ENCODE measurements around the gene SRGAP2C. TPM values are rescaled to one million over a fixed set of nuclear protein-coding genes. Genes with fewer than 3 reads are reported as not detected.
"Not testable (repeated sequence)": the region's sequence is repeated elsewhere in the genome, so short reads cannot be mapped to it uniquely, and the experiment has no call there.

The SRGAP2C gene
- total RNA-seq, 4 donors from 2014 or later: 4.1 to 8.7 (median 6.6) TPM

DNA sequence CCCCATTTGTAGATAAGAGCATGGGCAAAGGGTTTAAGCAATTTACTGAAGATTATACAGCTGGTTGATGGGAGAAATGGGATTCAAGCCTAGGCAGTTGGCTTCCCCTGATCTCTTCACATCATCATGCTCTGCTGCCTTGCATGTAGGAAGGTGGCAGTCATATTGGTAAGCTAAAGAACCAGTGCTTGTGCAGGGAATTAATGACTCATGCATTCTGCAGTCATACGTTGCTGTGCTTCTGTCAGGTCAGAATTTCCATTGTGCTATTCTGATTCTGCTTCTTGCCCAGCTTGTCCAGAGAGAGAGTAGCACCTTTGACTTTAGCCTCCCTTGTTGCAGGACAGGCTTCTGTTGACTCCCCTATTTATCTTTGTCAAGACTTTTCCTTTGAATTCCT, 153.2 kb downstream of the SRGAP2C start:
- H3K9me3 ChIP-seq; in situ Hi-C loops (cut with MboI; ENCODE audit: low pct_ligation_motif_present in 1 of 4, low pct_unique_long_range_greater_than_20kb in 1 of 4, low sequenced_read_pairs in 3 of 4); H3K4me3 ChIP-seq; H3K27me3 ChIP-seq; H3K4me1 ChIP-seq; H3K27ac ChIP-seq; DNase-seq; H3K36me3 ChIP-seq; intact Hi-C loops (cut with DNase I; ENCODE audit: low total_unique reads): not testable (repeated sequence)
- no CpG with 5 or more reads among the region's 1 CpG for WGBS, 2 donors (ENCODE audit: low coverage in 1 of 2)

DNA sequence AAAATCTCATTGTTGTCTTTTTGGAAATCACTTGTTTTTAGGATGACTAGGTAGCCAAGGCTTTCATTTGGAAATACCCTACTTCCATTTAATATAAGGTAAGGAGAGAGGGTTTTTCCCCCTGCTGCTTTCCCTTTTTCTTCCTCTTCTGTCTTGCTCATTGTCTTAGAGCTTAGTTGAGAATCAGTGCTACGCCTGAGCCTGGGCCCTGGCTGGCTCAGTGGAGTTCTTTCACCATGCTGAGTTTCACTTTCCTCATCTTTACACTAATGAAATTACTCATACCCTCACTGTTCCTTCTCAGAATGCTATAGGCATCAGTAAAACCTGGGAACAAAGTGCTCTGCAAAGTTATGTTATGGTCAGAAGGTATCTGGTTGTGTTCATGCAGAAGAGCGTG, 154.8 kb downstream of the SRGAP2C start:
- H3K4me3 ChIP-seq; H3K27me3 ChIP-seq; DNase-seq; H3K9me3 ChIP-seq; intact Hi-C loops (cut with DNase I; ENCODE audit: low total_unique reads); in situ Hi-C loops (cut with MboI; ENCODE audit: low pct_ligation_motif_present in 1 of 4, low pct_unique_long_range_greater_than_20kb in 1 of 4, low sequenced_read_pairs in 3 of 4); H3K4me1 ChIP-seq; H3K27ac ChIP-seq; H3K36me3 ChIP-seq: not testable (repeated sequence)
- WGBS, 2 donors (ENCODE audit: low coverage in 1 of 2): no CpG with 5 or more reads among the region's 2 CpGs

DNA sequence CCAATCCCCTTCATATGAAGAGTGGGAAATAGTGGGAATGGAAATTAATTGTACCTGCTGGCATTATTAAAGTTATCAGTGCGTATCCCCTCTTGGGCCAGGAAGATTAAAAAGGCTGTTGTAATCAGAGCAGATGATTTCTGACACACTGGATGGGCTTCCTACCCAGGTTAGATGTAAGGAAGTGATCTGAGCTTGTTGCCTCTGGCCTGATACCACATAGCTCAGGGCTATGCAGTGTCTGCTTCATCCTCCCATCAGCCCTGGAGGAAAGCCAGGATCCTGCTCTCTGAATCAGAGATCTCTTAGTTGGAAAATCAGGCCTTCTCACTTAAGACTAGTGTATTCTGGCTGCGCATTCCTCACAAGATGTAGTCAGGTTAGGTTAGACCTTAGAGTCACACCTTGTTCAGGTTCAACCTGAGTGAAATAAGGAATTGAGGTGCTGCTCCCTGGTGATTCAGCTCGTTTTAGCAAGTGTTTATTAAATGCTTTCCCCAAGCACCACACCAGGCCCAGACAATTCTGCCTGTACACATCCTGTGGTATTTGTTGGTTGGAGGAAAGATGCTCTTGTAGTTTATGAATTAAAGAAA, 158.6 kb downstream of the SRGAP2C start:
- H3K4me3 ChIP-seq; H3K9me3 ChIP-seq; in situ Hi-C loops (cut with MboI; ENCODE audit: low pct_ligation_motif_present in 1 of 4, low pct_unique_long_range_greater_than_20kb in 1 of 4, low sequenced_read_pairs in 3 of 4); DNase-seq; H3K27me3 ChIP-seq; intact Hi-C loops (cut with DNase I; ENCODE audit: low total_unique reads); H3K36me3 ChIP-seq; H3K4me1 ChIP-seq; H3K27ac ChIP-seq: not testable (repeated sequence)
- WGBS, 2 donors (ENCODE audit: low coverage in 1 of 2): 89% methylated on average over 3 of the region's 3 CpGs; no CpG with 5 or more reads in 1 of the 2 donors

DNA sequence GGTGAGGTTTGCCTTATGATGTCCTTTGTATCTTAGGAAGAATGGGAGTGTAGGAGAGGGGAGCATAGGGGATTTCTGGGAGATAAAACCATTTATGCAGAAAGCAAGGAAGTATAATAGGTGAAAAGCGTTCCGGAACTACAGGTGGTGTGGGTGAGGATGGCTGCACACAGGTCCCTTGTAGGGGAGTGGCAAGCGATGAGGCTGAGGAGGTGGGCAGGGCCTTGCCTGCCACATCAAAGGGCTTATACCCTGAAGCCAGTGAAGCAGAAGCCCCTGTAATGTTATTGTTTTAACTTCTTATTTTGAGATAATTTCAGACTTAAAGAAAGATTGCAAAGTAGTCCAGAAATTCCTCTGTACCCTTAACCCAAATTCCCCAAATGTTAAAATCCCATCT, 159.6 kb downstream of the SRGAP2C start:
- in situ Hi-C loops (cut with MboI; ENCODE audit: low pct_ligation_motif_present in 1 of 4, low pct_unique_long_range_greater_than_20kb in 1 of 4, low sequenced_read_pairs in 3 of 4); H3K9me3 ChIP-seq; DNase-seq; H3K4me1 ChIP-seq; H3K27ac ChIP-seq; intact Hi-C loops (cut with DNase I; ENCODE audit: low total_unique reads); H3K27me3 ChIP-seq; H3K4me3 ChIP-seq; H3K36me3 ChIP-seq: not testable (repeated sequence)
- WGBS, 2 donors (ENCODE audit: low coverage in 1 of 2): no CpG with 5 or more reads among the region's 3 CpGs

DNA sequence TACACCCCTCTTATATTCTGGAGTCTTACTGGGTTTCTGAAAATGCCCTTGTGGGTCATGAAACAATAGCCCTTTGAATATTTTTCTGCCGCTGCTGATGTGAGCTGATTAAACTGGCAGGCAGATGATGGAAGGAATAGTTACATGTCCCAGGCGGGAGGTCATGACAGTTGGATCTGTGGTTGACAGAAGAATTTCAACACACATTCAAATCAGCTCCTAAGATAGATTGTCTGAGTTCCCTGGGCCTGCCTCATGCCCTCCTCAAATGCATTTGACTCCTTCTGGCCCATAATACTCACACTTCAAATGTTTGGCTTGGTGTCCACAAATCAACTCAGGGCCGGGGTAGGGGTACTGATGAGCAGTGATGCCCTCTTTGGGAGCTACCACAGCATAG, 161.9 kb downstream of the SRGAP2C start:
- H3K4me3 ChIP-seq; H3K9me3 ChIP-seq; in situ Hi-C loops (cut with MboI; ENCODE audit: low pct_ligation_motif_present in 1 of 4, low pct_unique_long_range_greater_than_20kb in 1 of 4, low sequenced_read_pairs in 3 of 4); H3K36me3 ChIP-seq; H3K27ac ChIP-seq; H3K27me3 ChIP-seq; H3K4me1 ChIP-seq; DNase-seq; intact Hi-C loops (cut with DNase I; ENCODE audit: low total_unique reads): not testable (repeated sequence)
- 89% methylated on average over 2 of the region's 3 CpGs; no CpG with 5 or more reads in 1 of the 2 donors for WGBS, 2 donors (ENCODE audit: low coverage in 1 of 2)

DNA sequence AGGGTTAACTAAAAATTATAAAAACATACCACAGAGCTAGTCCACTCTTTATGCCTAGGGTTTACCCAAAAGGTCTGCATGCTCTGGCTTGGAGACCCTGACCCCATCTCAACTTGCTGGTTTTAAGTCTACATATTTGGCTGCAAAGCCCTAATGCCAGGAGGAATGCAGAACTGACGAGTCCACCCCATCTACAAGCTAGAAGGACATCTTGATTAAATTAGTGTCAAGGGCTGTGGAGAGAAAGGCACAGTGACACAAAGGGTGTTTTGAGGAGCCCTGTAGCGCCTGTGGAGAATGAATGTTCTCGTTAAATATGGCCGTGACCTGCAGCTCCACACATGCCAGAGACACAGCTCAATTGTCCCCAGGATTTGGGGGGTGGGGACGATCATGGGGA, 162.7 kb downstream of the SRGAP2C start:
- 98% methylated on average over 3 of the region's 5 CpGs; no CpG with 5 or more reads in 1 of the 2 donors for WGBS, 2 donors (ENCODE audit: low coverage in 1 of 2)
- intact Hi-C loops (cut with DNase I; ENCODE audit: low total_unique reads); H3K27ac ChIP-seq; H3K9me3 ChIP-seq; H3K36me3 ChIP-seq; H3K4me1 ChIP-seq; H3K4me3 ChIP-seq; H3K27me3 ChIP-seq; DNase-seq; in situ Hi-C loops (cut with MboI; ENCODE audit: low pct_ligation_motif_present in 1 of 4, low pct_unique_long_range_greater_than_20kb in 1 of 4, low sequenced_read_pairs in 3 of 4): not testable (repeated sequence)

DNA sequence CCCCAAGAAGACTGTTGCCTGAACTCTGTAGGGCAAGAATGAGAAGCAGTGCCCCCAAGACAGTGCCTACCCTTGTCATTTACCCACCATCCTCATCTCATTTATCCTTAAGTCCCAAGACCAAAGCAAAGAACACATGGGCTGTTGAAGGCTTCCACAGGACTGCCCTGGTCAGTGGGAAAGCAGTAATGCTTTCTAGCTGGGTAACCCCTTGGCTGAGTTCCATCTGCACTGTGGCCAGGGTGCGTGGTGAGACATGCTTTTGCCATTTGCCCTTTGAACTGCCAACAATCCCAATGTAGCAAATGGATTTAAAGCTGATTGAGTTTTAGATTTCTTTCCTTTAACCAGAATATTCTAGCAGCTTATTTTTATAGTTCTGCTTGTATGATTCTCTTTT, 163.3 kb downstream of the SRGAP2C start:
- in situ Hi-C loops (cut with MboI; ENCODE audit: low pct_ligation_motif_present in 1 of 4, low pct_unique_long_range_greater_than_20kb in 1 of 4, low sequenced_read_pairs in 3 of 4); H3K27ac ChIP-seq; intact Hi-C loops (cut with DNase I; ENCODE audit: low total_unique reads); DNase-seq; H3K9me3 ChIP-seq; H3K27me3 ChIP-seq; H3K4me3 ChIP-seq; H3K36me3 ChIP-seq; H3K4me1 ChIP-seq: not testable (repeated sequence)
- no CpG with 5 or more reads among the region's 1 CpG for WGBS, 2 donors (ENCODE audit: low coverage in 1 of 2)

DNA sequence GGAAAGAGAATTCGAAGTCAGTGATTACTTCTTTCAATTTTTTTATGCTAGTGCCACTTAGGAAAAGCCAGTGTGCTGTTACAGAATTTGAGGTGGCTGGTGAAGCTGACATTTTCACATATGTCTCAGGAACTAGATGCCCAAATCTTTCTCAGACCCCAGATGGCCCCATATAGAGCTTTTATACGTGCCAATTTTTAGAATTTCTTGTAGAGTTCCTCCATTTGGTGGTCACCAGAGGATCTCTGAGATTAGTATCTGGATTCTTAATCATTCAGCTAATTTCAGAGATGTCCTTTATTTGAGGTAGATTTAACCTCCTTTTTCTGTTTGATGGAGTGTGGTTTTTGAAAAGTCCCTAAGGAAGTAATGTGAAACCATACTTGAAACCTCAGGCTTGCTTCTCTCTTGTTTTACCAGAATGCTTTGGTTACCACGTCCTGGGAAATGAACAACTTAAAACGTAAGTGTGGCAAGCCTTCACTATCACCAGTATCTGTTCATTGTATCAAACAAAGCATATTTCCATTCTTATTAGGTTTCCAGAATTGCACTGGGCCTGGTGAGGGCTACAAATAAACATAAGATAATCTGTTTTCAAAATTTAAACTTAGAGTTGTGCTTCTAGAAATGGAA, 164.7 kb downstream of the SRGAP2C start:
- H3K4me1 ChIP-seq; in situ Hi-C loops (cut with MboI; ENCODE audit: low pct_ligation_motif_present in 1 of 4, low pct_unique_long_range_greater_than_20kb in 1 of 4, low sequenced_read_pairs in 3 of 4); H3K27ac ChIP-seq; H3K9me3 ChIP-seq; intact Hi-C loops (cut with DNase I; ENCODE audit: low total_unique reads); H3K4me3 ChIP-seq; DNase-seq; H3K27me3 ChIP-seq; H3K36me3 ChIP-seq: not testable (repeated sequence)
- WGBS, 2 donors (ENCODE audit: low coverage in 1 of 2): no CpG with 5 or more reads among the region's 4 CpGs

DNA sequence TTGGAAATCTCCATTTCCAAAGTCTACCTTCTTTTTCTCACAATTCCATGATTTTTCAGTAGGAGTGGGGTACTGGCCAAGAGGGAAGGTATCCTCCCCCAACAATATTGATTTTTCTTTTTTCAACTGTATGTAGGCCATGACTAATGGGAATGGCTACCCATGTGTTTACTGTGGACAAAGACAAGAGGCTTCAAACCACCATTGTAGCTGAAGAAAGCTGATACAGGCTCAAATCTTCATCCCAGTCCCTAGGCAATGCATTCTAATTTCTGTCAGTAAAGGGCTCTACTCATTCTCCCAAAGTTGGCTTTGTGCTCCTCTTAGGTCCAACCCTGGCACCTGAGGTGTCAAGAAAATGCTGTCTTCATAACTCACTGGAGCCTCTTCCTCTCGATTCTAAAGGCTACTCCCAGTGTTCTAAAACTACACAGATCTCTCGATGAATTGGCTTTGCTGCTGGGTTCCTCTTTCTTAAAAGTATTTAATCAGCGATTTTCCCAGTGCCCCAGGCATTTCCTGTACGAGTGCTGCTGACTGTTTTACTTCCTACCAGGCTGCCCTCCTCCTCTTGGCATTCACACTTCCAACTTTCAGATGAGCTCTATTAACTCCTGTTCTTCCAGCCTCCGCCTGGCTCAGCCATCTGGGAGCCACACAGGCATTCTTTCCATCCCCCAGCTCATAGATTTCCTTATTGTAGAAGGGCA, 171.1 kb downstream of the SRGAP2C start:
- H3K9me3 ChIP-seq; H3K36me3 ChIP-seq; H3K27me3 ChIP-seq; H3K4me3 ChIP-seq; H3K4me1 ChIP-seq; H3K27ac ChIP-seq; in situ Hi-C loops (cut with MboI; ENCODE audit: low pct_ligation_motif_present in 1 of 4, low pct_unique_long_range_greater_than_20kb in 1 of 4, low sequenced_read_pairs in 3 of 4); intact Hi-C loops (cut with DNase I; ENCODE audit: low total_unique reads); DNase-seq: not testable (repeated sequence)
- WGBS, 2 donors (ENCODE audit: low coverage in 1 of 2): no CpG with 5 or more reads among the region's 5 CpGs

DNA sequence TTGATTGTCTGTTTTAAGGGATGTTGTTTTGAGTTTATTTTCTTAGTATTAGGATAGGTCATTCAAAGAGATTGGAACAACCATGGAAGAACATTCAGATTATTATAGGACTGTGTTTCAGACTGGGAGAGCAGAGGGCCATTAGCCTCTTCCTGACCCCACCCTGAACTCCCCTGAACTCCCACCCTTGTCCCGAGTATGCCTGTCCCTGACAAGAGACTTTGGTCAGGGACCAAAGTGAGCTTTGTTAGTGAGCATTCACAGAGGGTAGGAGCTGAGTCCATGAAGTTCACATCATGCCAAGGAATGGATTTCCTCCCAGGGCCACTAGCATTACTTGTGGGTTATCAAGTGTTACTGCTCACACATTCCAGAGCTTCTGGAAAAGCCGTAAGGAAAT, 172.0 kb downstream of the SRGAP2C start:
- H3K27me3 ChIP-seq; in situ Hi-C loops (cut with MboI; ENCODE audit: low pct_ligation_motif_present in 1 of 4, low pct_unique_long_range_greater_than_20kb in 1 of 4, low sequenced_read_pairs in 3 of 4); H3K36me3 ChIP-seq; intact Hi-C loops (cut with DNase I; ENCODE audit: low total_unique reads); H3K9me3 ChIP-seq; H3K4me3 ChIP-seq; H3K4me1 ChIP-seq; DNase-seq; H3K27ac ChIP-seq: not testable (repeated sequence)
- no CpG with 5 or more reads among the region's 2 CpGs for WGBS, 2 donors (ENCODE audit: low coverage in 1 of 2)

DNA sequence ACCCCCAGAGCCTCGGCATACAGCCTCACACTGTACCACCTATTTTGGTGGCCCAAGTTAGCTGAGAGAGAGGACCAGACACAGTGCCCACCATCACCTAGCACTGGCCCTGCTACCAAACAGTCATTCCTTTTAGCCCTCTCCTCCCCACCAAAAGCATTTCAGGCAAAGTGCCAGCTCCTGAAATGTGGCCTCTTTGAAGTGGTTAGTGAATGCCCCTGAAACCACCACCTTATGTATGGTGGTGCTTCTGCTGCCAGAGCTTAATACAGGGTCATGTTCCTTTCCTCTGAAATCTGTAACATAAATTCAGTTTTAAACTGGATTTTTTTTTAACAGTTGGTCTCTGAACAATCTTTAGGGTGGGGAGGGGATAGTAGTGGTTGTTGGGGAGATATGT, 175.8 kb downstream of the SRGAP2C start:
- WGBS, 2 donors (ENCODE audit: low coverage in 1 of 2): no CpG with 5 or more reads among the region's 1 CpG
- H3K36me3 ChIP-seq; H3K27ac ChIP-seq; intact Hi-C loops (cut with DNase I; ENCODE audit: low total_unique reads); H3K9me3 ChIP-seq; H3K27me3 ChIP-seq; DNase-seq; H3K4me1 ChIP-seq; H3K4me3 ChIP-seq; in situ Hi-C loops (cut with MboI; ENCODE audit: low pct_ligation_motif_present in 1 of 4, low pct_unique_long_range_greater_than_20kb in 1 of 4, low sequenced_read_pairs in 3 of 4): not testable (repeated sequence)
